ENCODE data around the gene DOK5. TPM values are rescaled to one million over a fixed set of nuclear protein-coding genes. Genes with fewer than 3 reads are reported as not detected.
A peak's percentile ranks its signal among the peaks of the same experiment; 100 is the strongest.

The DOK5 gene
- total and polyA plus RNA-seq, 2 experiments from 2014 or later, result 5.0 to 6.9 TPM

GRCh38 chr20:54649511-54649962, 174.1 kb downstream of the DOK5 start:
- no peaks in the 10 kb centered on the region for H3K27me3 Mint-ChIP-seq (ENCODE audit: insufficient read depth, low read depth, poor library complexity)
- no peak overlapping the region for H3K4me3 ChIP-seq
- ATAC-seq, result peak; percentile 91
- H2AFZ ChIP-seq, result no peak overlapping the region
- no peaks in the 10 kb centered on the region for H3F3A ChIP-seq (replicated peaks; ENCODE audit: low read depth)
- H3K9me2 ChIP-seq (ENCODE audit: insufficient read depth), result no peaks in the 10 kb centered on the region
- H3K36me3 Mint-ChIP-seq (ENCODE audit: low read depth), result no peaks in the 10 kb centered on the region
- no peaks in the 10 kb centered on the region for H3K36me3 ChIP-seq (ENCODE audit: insufficient read depth)
- no peaks in the 10 kb centered on the region for H3K4me1 Mint-ChIP-seq
- no peaks in the 10 kb centered on the region for H3K79me2 ChIP-seq (replicated peaks; ENCODE audit: insufficient read depth)
- DNase-seq (ENCODE audit: low spot score), result peak; percentile 91
- H3K4me1 ChIP-seq (ENCODE audit: insufficient read depth), result peaks cover 6% of the 10 kb centered on the region; the same call in 1 of the 2 replicates
- no peak overlapping the region for H3K27ac ChIP-seq (ENCODE audit: low read depth)
- 0 out of 2 replicates have a peak, but pooled peaks cover 2% of the 10 kb centered on the region for H4K20me1 ChIP-seq (replicated peaks; ENCODE audit: insufficient read depth)
- H3K27ac Mint-ChIP-seq, result no peak overlapping the region
- H3K4me3 Mint-ChIP-seq, result no peak overlapping the region
- no peak overlapping the region for H3K4me2 ChIP-seq
- H3K27me3 ChIP-seq (ENCODE audit: insufficient read depth), result no peaks in the 10 kb centered on the region
- peak; percentile 81 to 87 for TF ChIP-seq CTCF (conservative IDR thresholded peaks at IDR 0.05; ENCODE audit: low read depth in 2 of 2)
- TF ChIP-seq, protein P1, sequence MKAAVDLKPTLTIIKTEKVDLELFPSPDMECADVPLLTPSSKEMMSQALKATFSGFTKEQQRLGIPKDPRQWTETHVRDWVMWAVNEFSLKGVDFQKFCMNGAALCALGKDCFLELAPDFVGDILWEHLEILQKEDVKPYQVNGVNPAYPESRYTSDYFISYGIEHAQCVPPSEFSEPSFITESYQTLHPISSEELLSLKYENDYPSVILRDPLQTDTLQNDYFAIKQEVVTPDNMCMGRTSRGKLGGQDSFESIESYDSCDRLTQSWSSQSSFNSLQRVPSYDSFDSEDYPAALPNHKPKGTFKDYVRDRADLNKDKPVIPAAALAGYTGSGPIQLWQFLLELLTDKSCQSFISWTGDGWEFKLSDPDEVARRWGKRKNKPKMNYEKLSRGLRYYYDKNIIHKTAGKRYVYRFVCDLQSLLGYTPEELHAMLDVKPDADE (IDR thresholded peaks at IDR 0.05), result no peak
- H3K9me3 Mint-ChIP-seq, result no peaks in the 10 kb centered on the region

DNA sequence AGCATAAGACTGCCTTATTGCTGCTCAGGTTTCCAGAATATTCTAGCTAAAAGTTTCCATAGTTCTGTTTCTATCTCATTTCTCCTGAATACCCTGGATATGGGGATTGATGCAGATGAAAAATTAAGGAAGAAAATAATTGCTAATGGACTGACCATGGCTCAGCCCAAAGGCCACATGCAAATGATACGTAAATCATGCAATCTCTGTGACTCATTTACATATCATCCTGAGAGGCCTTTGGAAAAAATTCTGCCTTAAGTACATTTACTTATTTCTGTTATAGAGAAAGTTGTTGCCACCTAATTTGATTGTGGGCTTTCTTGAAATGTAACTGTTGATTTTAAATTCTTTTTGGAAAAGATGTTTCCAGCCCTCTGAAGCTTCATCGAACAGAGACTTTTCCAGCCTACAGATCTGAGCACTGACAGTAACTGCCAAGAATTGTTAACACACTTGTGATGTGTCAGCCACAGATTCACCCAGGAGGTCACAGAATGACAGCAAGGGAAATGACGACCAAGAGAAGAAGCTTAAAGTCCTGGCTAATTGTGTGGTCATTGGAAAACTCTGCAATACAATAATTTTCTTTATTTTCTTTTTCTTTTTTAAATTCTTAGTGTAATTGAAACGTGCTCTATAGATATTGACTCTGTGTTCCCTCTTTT, 174.8 kb downstream of the DOK5 start:
- H3K4me2 ChIP-seq, result no peak overlapping the region
- no peak for TF ChIP-seq EZH2 (IDR thresholded peaks at IDR 0.05; ENCODE audit: low read depth, unreplicated experiment)
- no peak for TF ChIP-seq ZNF462 (CRISPR knock-in tag; IDR thresholded peaks at IDR 0.05)
- no peak for TF ChIP-seq CTCF (conservative IDR thresholded peaks at IDR 0.05; ENCODE audit: low read depth in 2 of 2)
- TF ChIP-seq STAT1 (IDR thresholded peaks at IDR 0.05; ENCODE audit: unreplicated experiment), result no peak
- TF ChIP-seq EZH2phosphoT487 (IDR thresholded peaks at IDR 0.05; ENCODE audit: unreplicated experiment), result no peak
- TF ChIP-seq NANOG (IDR thresholded peaks at IDR 0.05; ENCODE audit: borderline replicate concordance), result no peak
- TF ChIP-seq POLR2AphosphoS5 (IDR thresholded peaks at IDR 0.05; ENCODE audit: low read depth), result no peak
- no peak for TF ChIP-seq ZNF114 (CRISPR knock-in tag; IDR thresholded peaks at IDR 0.05)

More for the DNA sequence above, 174.8 kb downstream of the DOK5 start:
- Mint-ChIP-seq H3K4me1 (peaks cover 3% of the 10 kb centered on the region; the same call in 1 of the 3 replicates), H3K27me3 (ENCODE audit: insufficient read depth, low read depth, poor library complexity) (no peaks in the 10 kb centered on the region), H3K9me3 (no peaks in the 10 kb centered on the region), H3K4me3 (no peak overlapping the region), H3K27ac (no peak overlapping the region), H3K36me3 (ENCODE audit: low read depth) (no peaks in the 10 kb centered on the region)
- no peaks in the 10 kb centered on the region for H3K36me3 ChIP-seq (ENCODE audit: insufficient read depth)
- H3K4me1 ChIP-seq (ENCODE audit: insufficient read depth), result peaks cover 6% of the 10 kb centered on the region; the same call in 1 of the 2 replicates
- H3K79me2 ChIP-seq (replicated peaks; ENCODE audit: insufficient read depth), result no peaks in the 10 kb centered on the region
- H3K27me3 ChIP-seq (ENCODE audit: insufficient read depth), result no peaks in the 10 kb centered on the region
- DNase-seq (ENCODE audit: low spot score) (no peak), ATAC-seq (no peak)
- no peaks in the 10 kb centered on the region for H3K9me2 ChIP-seq (ENCODE audit: insufficient read depth)
- no peak overlapping the region for H3K4me3 ChIP-seq
- H3K27ac ChIP-seq (ENCODE audit: low read depth), result no peak overlapping the region
- no peak overlapping the region for H2AFZ ChIP-seq
- H4K20me1 ChIP-seq (replicated peaks; ENCODE audit: insufficient read depth), result 0 out of 2 replicates have a peak, but pooled peaks cover 2% of the 10 kb centered on the region
- no peaks in the 10 kb centered on the region for H3F3A ChIP-seq (replicated peaks; ENCODE audit: low read depth)

Data from GM23338 (cell line).